PC-9 (cell line): ENCODE measurements around the gene PNKP. TPM values are rescaled to one million over a fixed set of nuclear protein-coding genes. Genes with fewer than 3 reads are reported as not detected.

Experiments used
- BruUV-seq: library from RNA; stranded (reverse); fragments of 400-500 nt; replicated peaks from 2 replicates; lab custom pipeline; 2021; lab: Mats Ljungman, UMichigan
- CTCF ChIA-PET: fragments of 300-600 bp; sonication (Branson Sonifier 250); formaldehyde crosslinking; loops from one replicate; lab custom pipeline; 2022; ENCODE audit warnings: antibody characterized with exemption; lab: Charles Lee
- POLR2A ChIA-PET: fragments of 300-600 bp; sonication (Branson Sonifier 250); formaldehyde crosslinking; loops from one replicate; lab custom pipeline; 2022; ENCODE audit warnings: antibody characterized with exemption; ENCODE audit not compliant: unreplicated experiment; lab: Charles Lee
- DNase-seq, 2 experiments: peaks; one replicate each; pipeline versions ENCODE4 v3.0.0 to v3.0.0-alpha.2; 2015 to 2022; ENCODE audit warnings: mixed read lengths in 1 of 2
- H2AFZ ChIP-seq: fragments of 200-600 bp; sonication (generic); 2 replicates; pipeline ENCODE4 v1.8.1; 2017; ENCODE audit warnings: antibody characterized with exemption
- H3F3A ChIP-seq: fragments of 200-600 bp; sonication (generic); 2 replicates; pipeline ENCODE4 v1.8.1; 2017; ENCODE audit warnings: antibody characterized with exemption, mild to moderate bottlenecking, low read depth; ENCODE audit not compliant: insufficient read depth
- H3K27ac ChIP-seq: fragments of 200-600 bp; sonication (generic); 2 replicates; pipeline ENCODE4 v1.6.1; 2016; ENCODE audit warnings: mixed run types
- H3K27me3 ChIP-seq: fragments of 200-600 bp; sonication (generic); 2 replicates; pipeline ENCODE4 v1.6.1; 2016; ENCODE audit warnings: low read depth, mixed run types; ENCODE audit not compliant: insufficient read depth
- H3K36me3 ChIP-seq: fragments of 200-600 bp; sonication (generic); 2 replicates; pipeline ENCODE4 v1.6.1; 2016; ENCODE audit warnings: low read depth, mixed run types
- H3K4me1 ChIP-seq: fragments of 200-600 bp; sonication (generic); replicated peaks from 2 replicates; pipeline ENCODE4 v1.6.1; 2016; ENCODE audit warnings: mixed run types; ENCODE audit not compliant: insufficient read depth
- H3K4me2 ChIP-seq: fragments of 200-600 bp; sonication (generic); 2 replicates; pipeline ENCODE4 v1.6.1; 2017; ENCODE audit warnings: mixed run types
- H3K4me3 ChIP-seq: fragments of 200-600 bp; sonication (generic); 2 replicates; pipeline ENCODE4 v1.6.1; 2016; ENCODE audit warnings: mixed run types
- H3K79me2 ChIP-seq: fragments of 200-600 bp; sonication (generic); 2 replicates; pipeline ENCODE4 v1.6.1; 2017; ENCODE audit warnings: low read depth, mixed run types
- H3K9me2 ChIP-seq: fragments of 200-600 bp; sonication (generic); 2 replicates; pipeline ENCODE4 v1.8.1; 2017; ENCODE audit warnings: mild to moderate bottlenecking; ENCODE audit not compliant: insufficient read depth
- H3K9me3 ChIP-seq: fragments of 200-600 bp; sonication (generic); 2 replicates; pipeline ENCODE4 v1.8.1; 2016; ENCODE audit warnings: low read depth; ENCODE audit not compliant: insufficient read depth
- H4K20me1 ChIP-seq: fragments of 200-600 bp; sonication (generic); 2 replicates; pipeline ENCODE4 v1.8.1; 2017; ENCODE audit not compliant: insufficient read depth
- EZH2 ChIP-seq: fragments of 200-600 bp; sonication (generic); IDR thresholded peaks from 2 replicates; pipeline ENCODE4 v1.8.0; 2017; ENCODE audit warnings: antibody characterized with exemption, low read depth
- intact Hi-C: fragments of 100-400 bp; cut with micrococcal nuclease; formaldehyde crosslinking; loops from one replicate; pipeline ENCODE4 v1.10.0; 2022; ENCODE audit not compliant: unreplicated experiment
- total RNA-seq: library from RNA; stranded (reverse); gene quantifications from 2 replicates; pipeline ENCODE4 v1.2.3, GENCODE V29; 2021
- TF ChIP-seq, protein P1 (sequence below): fragments of 200-600 bp; sonication (generic); conservative IDR thresholded peaks from 2 replicates; pipeline ENCODE4 v1.6.1; 2017; ENCODE audit warnings: mixed run types, antibody characterized with exemption, mild to moderate bottlenecking, moderate library complexity

The PNKP gene
- total RNA-seq, 1 experiment from 2014 or later, result 82.7 TPM

DNA sequence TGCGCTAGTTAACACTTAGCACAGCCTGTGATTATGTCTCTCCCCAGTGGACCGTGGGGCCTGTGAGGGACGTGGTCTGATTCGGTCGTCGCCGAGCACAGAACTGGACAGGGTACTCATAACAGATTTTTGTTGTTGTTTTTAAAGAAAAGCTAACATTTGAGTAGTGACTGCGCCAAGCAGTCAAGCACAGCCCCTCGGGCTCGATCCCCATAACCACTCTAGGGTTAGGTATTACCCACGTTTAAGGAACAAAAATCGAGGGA is 17.2 kb downstream of the PNKP start:
- Histone ChIP-seq H3K79me2 (peaks cover 51% of the 10 kb centered on the region), H3K27ac (peak overlapping the region; percentile 90; the same call in 1 of the 2 replicates), H3K9me3 (no peaks in the 10 kb centered on the region), H3K9me2 (no peaks in the 10 kb centered on the region), H3K4me3 (peak overlapping the region; percentile 99), H4K20me1 (peaks cover 33% of the 10 kb centered on the region), H3K4me1 (peaks cover 37% of the 10 kb centered on the region), H3K27me3 (no peaks in the 10 kb centered on the region), H3F3A (peaks cover 61% of the 10 kb centered on the region; the same call in 1 of the 2 replicates), H2AFZ (peak overlapping the region; percentile 97), H3K4me2 (peak overlapping the region; percentile 89), H3K36me3 (no peaks in the 10 kb centered on the region)
- TF ChIP-seq, protein P1, sequence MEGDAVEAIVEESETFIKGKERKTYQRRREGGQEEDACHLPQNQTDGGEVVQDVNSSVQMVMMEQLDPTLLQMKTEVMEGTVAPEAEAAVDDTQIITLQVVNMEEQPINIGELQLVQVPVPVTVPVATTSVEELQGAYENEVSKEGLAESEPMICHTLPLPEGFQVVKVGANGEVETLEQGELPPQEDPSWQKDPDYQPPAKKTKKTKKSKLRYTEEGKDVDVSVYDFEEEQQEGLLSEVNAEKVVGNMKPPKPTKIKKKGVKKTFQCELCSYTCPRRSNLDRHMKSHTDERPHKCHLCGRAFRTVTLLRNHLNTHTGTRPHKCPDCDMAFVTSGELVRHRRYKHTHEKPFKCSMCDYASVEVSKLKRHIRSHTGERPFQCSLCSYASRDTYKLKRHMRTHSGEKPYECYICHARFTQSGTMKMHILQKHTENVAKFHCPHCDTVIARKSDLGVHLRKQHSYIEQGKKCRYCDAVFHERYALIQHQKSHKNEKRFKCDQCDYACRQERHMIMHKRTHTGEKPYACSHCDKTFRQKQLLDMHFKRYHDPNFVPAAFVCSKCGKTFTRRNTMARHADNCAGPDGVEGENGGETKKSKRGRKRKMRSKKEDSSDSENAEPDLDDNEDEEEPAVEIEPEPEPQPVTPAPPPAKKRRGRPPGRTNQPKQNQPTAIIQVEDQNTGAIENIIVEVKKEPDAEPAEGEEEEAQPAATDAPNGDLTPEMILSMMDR, result no peak
- TF ChIP-seq EZH2, result no peak
- CTCF ChIA-PET, result interaction anchor here (0.5 to 1.1 kb wide), 4 partner anchors 10 to 288 kb away, joined by 6 to 21 read pairs (median 9); no protein-coding TSS in a partner anchor
- POLR2A ChIA-PET, result interaction anchor here (0.6 to 1.2 kb wide), 4 partner anchors 19 to 361 kb away, joined by 3 to 20 read pairs (median 5); partner anchors contain the start of gene AP2A1
- no peak for DNase-seq
- BruUV-seq, result no TSS peak
- intact Hi-C loops, result loop anchor here (1.0 kb wide), 1 partner anchor 33 kb away; no protein-coding TSS in a partner anchor

DNA sequence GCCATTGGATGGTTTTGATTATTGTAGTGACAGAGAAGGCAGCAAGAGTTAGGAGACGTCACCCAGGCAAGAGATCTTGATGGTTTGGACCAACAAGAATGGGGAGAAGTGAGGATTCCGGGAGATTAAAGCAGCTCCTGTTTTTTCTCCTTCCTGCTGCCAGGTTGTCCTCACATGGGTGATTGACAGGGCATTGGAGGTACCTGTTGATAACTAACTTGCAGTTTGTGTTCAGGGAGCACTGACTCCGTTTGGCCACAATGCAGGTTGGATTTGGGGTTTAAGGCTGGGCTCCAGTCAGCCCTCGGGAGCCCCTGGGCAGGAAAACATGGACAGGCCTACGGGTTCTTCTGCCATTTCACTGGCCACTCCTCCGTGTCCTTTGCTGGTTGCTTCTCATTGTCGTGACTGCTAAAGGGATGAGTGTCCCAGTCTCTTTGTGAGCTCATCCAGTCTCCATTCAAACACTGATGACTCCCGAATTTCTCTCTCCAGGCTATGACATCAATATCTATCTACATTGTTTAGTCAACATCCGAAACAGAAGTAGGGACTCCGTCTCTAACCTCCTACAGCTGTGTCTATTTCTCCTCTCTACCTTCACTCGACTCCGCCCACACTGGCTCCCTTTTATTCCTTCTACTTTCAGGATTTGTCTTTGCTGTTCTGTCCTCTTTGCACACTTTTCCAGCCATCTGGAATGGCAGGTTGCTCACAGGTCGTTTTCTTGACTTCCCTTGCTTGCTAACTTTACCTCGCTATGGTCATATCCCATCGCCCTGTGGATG is 17.7 kb downstream of the PNKP start:
- Histone ChIP-seq H3K36me3 (no peaks in the 10 kb centered on the region), H3K27me3 (no peaks in the 10 kb centered on the region), H3K9me2 (no peaks in the 10 kb centered on the region), H3K4me1 (peaks cover 37% of the 10 kb centered on the region), H3K9me3 (no peaks in the 10 kb centered on the region), H3K27ac (peak overlapping the region; percentile 90; the same call in 1 of the 2 replicates), H4K20me1 (peaks cover 29% of the 10 kb centered on the region), H3F3A (peaks cover 57% of the 10 kb centered on the region; the same call in 1 of the 2 replicates), H3K4me3 (peak overlapping the region; percentile 99; the same call in 1 of the 2 replicates), H3K4me2 (peak overlapping the region; percentile 89), H3K79me2 (peaks cover 46% of the 10 kb centered on the region), H2AFZ (peak overlapping the region; percentile 97)
- BruUV-seq, result no TSS peak
- ChIA-PET CTCF (interaction anchor here (0.5 to 1.1 kb wide), 2 partner anchors 28 to 288 kb away, joined by 11 to 21 read pairs; no protein-coding TSS in a partner anchor), POLR2A (interaction anchor here (0.7 to 1.2 kb wide), 6 partner anchors 17 to 185 kb away, joined by 3 to 20 read pairs (median 6); partner anchors contain the start of gene AP2A1)
- no peak for DNase-seq
- intact Hi-C loops, result loop anchor here (1.0 kb wide), 1 partner anchor 32 kb away; no protein-coding TSS in a partner anchor
- TF ChIP-seq EZH2, result no peak
- TF ChIP-seq, protein P1, result no peak

DNA sequence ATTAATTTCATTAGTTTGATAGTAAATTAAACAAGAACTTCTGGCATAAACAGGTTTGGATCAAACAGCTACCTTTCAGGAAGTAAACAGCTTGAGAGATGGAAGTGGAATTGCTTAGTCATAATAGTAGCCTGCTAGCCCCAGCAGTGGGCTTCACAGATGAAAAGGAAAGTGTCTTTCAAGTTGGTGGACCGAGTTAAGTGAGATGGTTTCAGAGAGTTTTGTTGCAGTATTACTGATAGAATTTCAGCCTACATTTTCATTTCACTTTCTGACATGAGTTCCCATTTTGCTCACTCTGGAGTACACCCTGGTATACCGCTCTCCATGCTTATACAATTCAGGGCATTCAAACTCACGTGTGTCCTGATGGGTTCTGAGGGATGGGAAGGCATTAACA is 18.4 kb downstream of the PNKP start:
- H3K9me3 ChIP-seq, result no peaks in the 10 kb centered on the region
- no peak overlapping the region for H2AFZ ChIP-seq
- POLR2A ChIA-PET, result interaction anchor here (0.5 to 1.1 kb wide), 3 partner anchors 17 to 368 kb away, joined by 3 to 7 read pairs (median 3); no protein-coding TSS in a partner anchor
- no peak overlapping the region; the same call in 1 of the 2 replicates for H3K4me3 ChIP-seq
- no peaks in the 10 kb centered on the region for H3K9me2 ChIP-seq
- peaks cover 37% of the 10 kb centered on the region for H3K4me1 ChIP-seq
- no peak for DNase-seq
- intact Hi-C loops, result loop anchor here (1.0 kb wide), 1 partner anchor 172 kb away; the partner anchor contains the start of gene PRMT1
- no peak for TF ChIP-seq EZH2
- TF ChIP-seq, protein P1, result no peak
- no TSS peak for BruUV-seq
- H4K20me1 ChIP-seq, result peaks cover 22% of the 10 kb centered on the region
- H3F3A ChIP-seq, result peaks cover 57% of the 10 kb centered on the region; the same call in 1 of the 2 replicates
- peaks cover 39% of the 10 kb centered on the region for H3K79me2 ChIP-seq
- H3K27ac ChIP-seq, result peak overlapping the region; percentile 43
- CTCF ChIA-PET, result no interaction called here
- no peaks in the 10 kb centered on the region for H3K36me3 ChIP-seq
- H3K27me3 ChIP-seq, result no peaks in the 10 kb centered on the region
- peak overlapping the region; percentile 35 for H3K4me2 ChIP-seq
